ENCODE measurements around the gene DPP10.

DPP10 gene

GRCh38 chr2:115386465-115386864 lies 944.0 kb downstream of the DPP10 start:
- TF ChIP-seq, protein P1, sequence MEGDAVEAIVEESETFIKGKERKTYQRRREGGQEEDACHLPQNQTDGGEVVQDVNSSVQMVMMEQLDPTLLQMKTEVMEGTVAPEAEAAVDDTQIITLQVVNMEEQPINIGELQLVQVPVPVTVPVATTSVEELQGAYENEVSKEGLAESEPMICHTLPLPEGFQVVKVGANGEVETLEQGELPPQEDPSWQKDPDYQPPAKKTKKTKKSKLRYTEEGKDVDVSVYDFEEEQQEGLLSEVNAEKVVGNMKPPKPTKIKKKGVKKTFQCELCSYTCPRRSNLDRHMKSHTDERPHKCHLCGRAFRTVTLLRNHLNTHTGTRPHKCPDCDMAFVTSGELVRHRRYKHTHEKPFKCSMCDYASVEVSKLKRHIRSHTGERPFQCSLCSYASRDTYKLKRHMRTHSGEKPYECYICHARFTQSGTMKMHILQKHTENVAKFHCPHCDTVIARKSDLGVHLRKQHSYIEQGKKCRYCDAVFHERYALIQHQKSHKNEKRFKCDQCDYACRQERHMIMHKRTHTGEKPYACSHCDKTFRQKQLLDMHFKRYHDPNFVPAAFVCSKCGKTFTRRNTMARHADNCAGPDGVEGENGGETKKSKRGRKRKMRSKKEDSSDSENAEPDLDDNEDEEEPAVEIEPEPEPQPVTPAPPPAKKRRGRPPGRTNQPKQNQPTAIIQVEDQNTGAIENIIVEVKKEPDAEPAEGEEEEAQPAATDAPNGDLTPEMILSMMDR (conservative IDR thresholded peaks at IDR 0.05): no peak; the same call in 1 of the 2 replicates
- no peak for TF ChIP-seq ZFX (IDR thresholded peaks at IDR 0.05)
- no peak overlapping the region for H3K27ac ChIP-seq

DNA sequence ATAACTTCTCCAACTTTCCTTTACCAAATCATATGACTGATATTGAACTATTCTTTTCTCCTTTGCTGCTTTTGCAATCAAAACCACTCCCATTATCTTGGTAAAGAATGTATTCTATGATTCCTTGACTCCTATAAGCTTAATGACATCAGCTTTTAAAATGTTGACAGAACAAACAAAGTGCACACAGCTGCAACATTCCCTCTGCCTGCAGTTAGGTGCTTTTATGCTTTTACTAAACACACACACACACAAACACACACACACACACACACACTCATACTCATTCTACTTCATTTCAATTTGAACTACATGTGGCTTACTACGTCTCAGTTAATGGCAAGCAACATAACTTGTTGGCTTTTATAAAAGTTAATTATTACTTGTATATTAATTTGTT lies 946.6 kb downstream of the DPP10 start:
- no peak overlapping the region for H3K27ac ChIP-seq
- no peak for TF ChIP-seq ZFX (IDR thresholded peaks at IDR 0.05)
- TF ChIP-seq, protein P1 (conservative IDR thresholded peaks at IDR 0.05): no peak

DNA sequence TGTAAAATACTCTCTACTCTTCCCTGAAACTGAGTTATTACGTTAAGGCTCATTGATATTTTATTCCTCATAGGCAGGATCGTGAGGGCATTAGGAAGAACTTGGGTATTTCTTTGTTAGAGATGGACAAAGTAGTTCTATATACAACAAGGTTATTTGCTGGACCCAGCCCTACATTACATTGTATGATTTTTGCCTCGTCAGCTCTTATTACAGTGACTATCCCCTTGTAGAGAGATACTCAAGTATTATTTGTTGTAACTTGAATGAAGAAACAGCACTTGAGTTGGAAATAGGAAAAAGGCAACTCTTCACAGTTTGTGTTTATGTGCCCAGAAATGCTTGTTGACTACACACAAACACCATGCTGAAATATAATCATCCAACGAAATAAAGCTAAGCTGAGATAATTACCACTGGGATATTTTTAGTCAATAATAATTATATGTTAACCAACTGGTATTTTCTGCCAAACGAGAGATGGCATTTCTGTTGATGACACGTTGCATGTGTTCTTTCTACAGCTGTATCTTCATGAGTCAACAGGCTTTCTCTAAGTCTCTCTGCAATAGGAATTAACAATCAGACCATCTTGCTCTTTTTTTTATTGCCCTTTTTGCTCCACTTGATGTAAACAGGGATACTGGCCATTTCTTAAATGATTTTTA lies 947.6 kb downstream of the DPP10 start:
- no peak overlapping the region for H3K27ac ChIP-seq
- TF ChIP-seq ZFX (IDR thresholded peaks at IDR 0.05): no peak
- TF ChIP-seq, protein P1 (conservative IDR thresholded peaks at IDR 0.05): no peak

DNA sequence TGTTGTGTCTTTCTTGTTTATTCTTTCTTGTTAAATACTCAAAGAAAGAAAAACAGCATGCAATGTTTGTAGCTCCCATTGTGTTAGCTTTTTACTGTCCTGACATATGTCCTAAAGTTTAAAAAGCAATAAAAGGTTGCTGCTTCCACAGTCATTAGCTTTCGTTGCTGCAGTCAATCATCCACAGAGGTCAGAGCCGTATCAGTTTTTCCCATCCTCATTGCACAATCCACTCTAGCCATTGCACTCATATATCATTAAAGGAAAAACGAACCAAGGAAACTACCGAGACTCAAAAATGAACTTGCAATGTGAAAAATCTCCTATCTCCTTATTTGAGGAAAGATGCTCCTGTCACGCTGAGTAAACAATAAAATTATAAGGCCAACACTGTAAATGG lies 954.1 kb downstream of the DPP10 start:
- TF ChIP-seq ZFX (IDR thresholded peaks at IDR 0.05): no peak
- TF ChIP-seq, protein P1 (conservative IDR thresholded peaks at IDR 0.05): no peak

DNA sequence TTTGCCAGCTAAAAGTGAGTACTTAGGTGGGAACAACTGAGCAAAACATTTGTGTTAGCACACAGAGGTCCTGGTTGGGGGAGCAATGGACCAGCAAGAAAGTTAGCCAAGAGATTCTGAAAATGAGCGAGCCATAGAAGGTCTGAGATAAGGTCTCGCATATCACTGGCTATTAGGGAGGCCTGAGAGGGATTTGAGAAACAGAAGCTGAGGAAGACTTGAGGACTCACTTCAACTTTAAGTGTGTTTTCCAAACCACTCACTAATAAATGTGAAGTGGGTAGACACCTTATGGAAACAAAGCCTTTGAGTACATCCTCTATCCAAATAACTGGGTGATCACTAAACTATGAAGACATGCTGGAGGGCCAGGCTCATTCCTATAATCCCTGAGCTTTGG lies 958.5 kb downstream of the DPP10 start:
- TF ChIP-seq ZFX (IDR thresholded peaks at IDR 0.05): no peak
- TF ChIP-seq, protein P1 (conservative IDR thresholded peaks at IDR 0.05): no peak
- no peak overlapping the region for H3K27ac ChIP-seq

More for the DNA sequence above, 954.1 kb downstream of the DPP10 start:
- H3K27ac ChIP-seq: no peak overlapping the region

DNA sequence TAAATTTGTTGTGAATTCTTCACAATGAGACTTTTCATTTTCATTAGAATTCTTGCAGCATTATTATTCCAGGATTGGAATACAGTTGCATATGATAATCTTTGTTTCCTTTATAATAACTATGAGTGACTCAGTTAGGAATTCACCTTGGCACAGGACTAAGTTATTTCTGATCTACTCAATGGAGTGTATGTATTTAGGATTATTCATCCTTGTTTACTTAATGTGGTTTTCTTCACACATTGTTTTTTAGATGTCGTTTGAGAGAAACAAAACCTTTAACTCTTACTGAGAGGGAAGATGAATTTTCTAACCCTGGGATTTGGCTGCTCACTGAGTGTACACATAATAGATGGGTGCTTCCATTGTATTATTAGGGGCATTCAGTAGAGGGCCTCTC lies 970.1 kb downstream of the DPP10 start:
- no peak overlapping the region for H3K27ac ChIP-seq
- TF ChIP-seq, protein P1 (conservative IDR thresholded peaks at IDR 0.05): no peak
- TF ChIP-seq ZFX (IDR thresholded peaks at IDR 0.05): no peak

GRCh38 chr2:115413791-115414190 lies 971.4 kb downstream of the DPP10 start:
- no peak for TF ChIP-seq ZFX (IDR thresholded peaks at IDR 0.05)
- TF ChIP-seq, protein P1 (conservative IDR thresholded peaks at IDR 0.05): no peak
- no peak overlapping the region for H3K27ac ChIP-seq

All from C4-2B (cell line).